ENCODE results near the gene NOP10.

DNA sequence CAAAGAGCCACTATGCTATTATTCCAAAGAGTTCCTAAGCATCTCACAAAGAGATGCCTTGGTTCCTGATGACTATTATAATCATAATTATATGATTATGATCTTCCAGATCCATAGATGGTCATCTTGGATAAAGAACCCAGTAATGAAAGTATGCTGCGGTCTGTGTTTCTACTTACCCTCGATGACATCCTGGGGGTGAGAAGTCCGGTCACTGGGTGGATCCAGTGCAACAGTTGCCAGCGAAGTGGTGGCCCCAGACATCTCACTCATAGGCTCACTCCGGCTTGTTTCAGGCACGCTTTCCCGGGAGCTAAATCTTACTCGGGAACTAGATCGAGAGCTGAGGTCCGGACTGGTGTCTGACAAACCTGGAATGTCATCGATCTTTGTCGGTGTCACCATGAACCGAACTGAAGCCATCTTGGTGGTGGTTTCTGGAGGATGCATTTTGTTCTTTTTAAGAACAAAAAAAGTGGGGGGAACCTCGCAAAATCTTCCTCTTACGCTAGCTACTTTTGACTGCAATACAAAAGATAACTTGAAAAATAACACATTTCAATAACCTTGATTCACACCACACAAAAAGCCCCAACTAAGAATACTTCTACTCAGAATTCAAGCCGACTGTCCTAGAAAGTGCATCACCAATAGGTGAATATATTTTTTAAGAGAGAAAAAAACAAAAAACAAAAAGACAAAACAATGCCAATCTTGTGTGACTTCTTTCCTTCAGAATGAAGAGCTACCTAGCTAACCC lies 6.5 kb downstream of the NOP10 start:
- TF ChIP-seq, protein P1, sequence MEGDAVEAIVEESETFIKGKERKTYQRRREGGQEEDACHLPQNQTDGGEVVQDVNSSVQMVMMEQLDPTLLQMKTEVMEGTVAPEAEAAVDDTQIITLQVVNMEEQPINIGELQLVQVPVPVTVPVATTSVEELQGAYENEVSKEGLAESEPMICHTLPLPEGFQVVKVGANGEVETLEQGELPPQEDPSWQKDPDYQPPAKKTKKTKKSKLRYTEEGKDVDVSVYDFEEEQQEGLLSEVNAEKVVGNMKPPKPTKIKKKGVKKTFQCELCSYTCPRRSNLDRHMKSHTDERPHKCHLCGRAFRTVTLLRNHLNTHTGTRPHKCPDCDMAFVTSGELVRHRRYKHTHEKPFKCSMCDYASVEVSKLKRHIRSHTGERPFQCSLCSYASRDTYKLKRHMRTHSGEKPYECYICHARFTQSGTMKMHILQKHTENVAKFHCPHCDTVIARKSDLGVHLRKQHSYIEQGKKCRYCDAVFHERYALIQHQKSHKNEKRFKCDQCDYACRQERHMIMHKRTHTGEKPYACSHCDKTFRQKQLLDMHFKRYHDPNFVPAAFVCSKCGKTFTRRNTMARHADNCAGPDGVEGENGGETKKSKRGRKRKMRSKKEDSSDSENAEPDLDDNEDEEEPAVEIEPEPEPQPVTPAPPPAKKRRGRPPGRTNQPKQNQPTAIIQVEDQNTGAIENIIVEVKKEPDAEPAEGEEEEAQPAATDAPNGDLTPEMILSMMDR (IDR thresholded peaks at IDR 0.05): no peak
- TF ChIP-seq POLR2A (IDR thresholded peaks at IDR 0.05): no peak

Measured in uterus (tissue), 2 donors.